Tibial nerve (tissue), 4 donors: Measurements from ENCODE around the gene AHNAK2. TPM values are rescaled to one million over a fixed set of nuclear protein-coding genes. Genes with fewer than 3 reads are reported as not detected.
"Not testable (repeated sequence)": the region's sequence is repeated elsewhere in the genome, so short reads cannot be mapped to it uniquely, and the experiment has no call there.

Source experiments
- DNase-seq, 2 donors: peaks; one replicate each; pipeline ENCODE4 v3.0.0-alpha.2; 2019; ENCODE audit warnings: low spot score in 2 of 2
- H3K27ac ChIP-seq, 4 donors: fragments of 200-600 bp; sonication (generic) in 3 of 4; one replicate each; pipeline ENCODE4 v1.5.1; 2017 to 2019; ENCODE audit warnings: mild to moderate bottlenecking in 1 of 4
- H3K27me3 ChIP-seq, 2 donors: fragments of 200-600 bp; sonication (generic) in 1 of 2; one replicate each; pipeline versions ENCODE4 v1.5.1 to v1.6.0; 2017 to 2019
- H3K36me3 ChIP-seq, 3 donors: fragments of 200-600 bp; sonication (generic); one replicate each; pipeline ENCODE4 v1.5.1; 2018 to 2019
- H3K4me1 ChIP-seq, 4 donors: fragments of 200-600 bp; sonication (generic) in 3 of 4; one replicate each; pipeline ENCODE4 v1.5.1; 2017 to 2019
- H3K4me3 ChIP-seq, 4 donors: fragments of 200-600 bp; sonication (generic) in 3 of 4; one replicate each; pipeline ENCODE4 v1.5.1; 2017 to 2019; ENCODE audit warnings: mild to moderate bottlenecking in 1 of 4, moderate library complexity in 1 of 4
- H3K9me3 ChIP-seq, 4 donors: fragments of 200-600 bp; sonication (generic) in 3 of 4; one replicate each; pipeline ENCODE4 v1.5.1; 2017 to 2019
- CTCF ChIP-seq, 5 experiments: fragments of 200-600 bp in 3 of 5; fragments of 450-650 bp in 2 of 5; sonication (generic) in 3 of 5; IDR thresholded peaks; one replicate each; pipeline ENCODE4 v1.5.1; 2016 to 2019; ENCODE audit warnings: antibody characterized with exemption in 5 of 5, mild to moderate bottlenecking in 3 of 5, moderate library complexity in 2 of 5
- EP300 ChIP-seq, 2 donors: sonication (generic); formaldehyde crosslinking; IDR thresholded peaks; one replicate each; pipeline ENCODE4 v1.6.1; 2017; ENCODE audit warnings: antibody characterized with exemption in 2 of 2, mild to moderate bottlenecking in 1 of 2
- POLR2A ChIP-seq, 2 donors: fragments of 450-650 bp; IDR thresholded peaks; one replicate each; pipeline ENCODE4 v1.6.1; 2017; ENCODE audit warnings: antibody characterized with exemption in 2 of 2, mild to moderate bottlenecking in 2 of 2, moderate library complexity in 2 of 2
- WGBS, 2 donors: methylation state at CpG; one replicate each; pipeline ENCODE4 v1.1.5; 2018; 5-methylcytosine and 5-hydroxymethylcytosine counted together
- total RNA-seq, 4 donors: library from RNA; depleted of rRNA; stranded (reverse); fragments of >200 nt; gene quantifications; one replicate each; pipeline ENCODE4 v1.1.0, GENCODE V29; 2016

The AHNAK2 gene
- total RNA-seq, 4 donors from 2014 or later, result 31.2 to 152 (median 118) TPM

GRCh38 chr14:104917116-104917515, 61.1 kb downstream of the AHNAK2 start:
- Histone ChIP-seq H3K36me3 (no peaks in the 10 kb centered on the region), H3K27ac (no peak overlapping the region), H3K4me3 (no peak overlapping the region), H3K4me1 (no peaks in the 10 kb centered on the region), H3K27me3 (no peaks in the 10 kb centered on the region), H3K9me3 (peaks cover 0 to 9% (median 1%) of the 10 kb centered on the region in 4 donors)
- 90 to 93% methylated on average over 9 of the region's 9 CpGs for WGBS, 2 donors
- no peak for TF ChIP-seq EP300 (IDR thresholded peaks at IDR 0.05)
- no peak for TF ChIP-seq CTCF (IDR thresholded peaks at IDR 0.05)
- no peak for TF ChIP-seq POLR2A (IDR thresholded peaks at IDR 0.05)
- no peak for DNase-seq

GRCh38 chr14:104913435-104913834, 64.7 kb downstream of the AHNAK2 start:
- Histone ChIP-seq H3K4me1 (no peaks in the 10 kb centered on the region), H3K27ac (no peak overlapping the region), H3K27me3 (no peaks in the 10 kb centered on the region), H3K9me3 (peaks cover 0 to 20% (median 2%) of the 10 kb centered on the region in 4 donors), H3K36me3 (no peaks in the 10 kb centered on the region), H3K4me3 (no peak overlapping the region)
- WGBS, 2 donors, result 79 to 83% methylated on average over 7 of the region's 7 CpGs
- TF ChIP-seq EP300 (IDR thresholded peaks at IDR 0.05) (no peak), CTCF (IDR thresholded peaks at IDR 0.05) (no peak)
- no peak for DNase-seq

- TF ChIP-seq POLR2A (IDR thresholded peaks at IDR 0.05) (no peak), CTCF (IDR thresholded peaks at IDR 0.05) (no peak), EP300 (IDR thresholded peaks at IDR 0.05) (no peak)
- WGBS, 2 donors, result 88 to 90% methylated on average over 3 of the region's 3 CpGs
Measured at GRCh38 chr14:104912053-104912452, 66.1 kb downstream of the AHNAK2 start.

GRCh38 chr14:104908303-104908702, 69.9 kb downstream of the AHNAK2 start:
- no peaks in the 10 kb centered on the region for H3K36me3 ChIP-seq
- no peak for TF ChIP-seq EP300 (IDR thresholded peaks at IDR 0.05)
- TF ChIP-seq CTCF (IDR thresholded peaks at IDR 0.05), result no peak
- TF ChIP-seq POLR2A (IDR thresholded peaks at IDR 0.05), result no peak
- no peaks in the 10 kb centered on the region for H3K4me1 ChIP-seq
- no peak overlapping the region for H3K27ac ChIP-seq
- WGBS, 2 donors, result 10 to 15% methylated on average over 1 of the region's 1 CpG
- H3K9me3 ChIP-seq, result peaks cover 0 to 25% (median 2%) of the 10 kb centered on the region in 4 donors
- H3K27me3 ChIP-seq, result no peaks in the 10 kb centered on the region
- no peak overlapping the region for H3K4me3 ChIP-seq
- no peak for DNase-seq

More at GRCh38 chr14:104912053-104912452, 66.1 kb downstream of the AHNAK2 start:
- Histone ChIP-seq H3K27me3 (no peaks in the 10 kb centered on the region), H3K36me3 (no peaks in the 10 kb centered on the region), H3K4me1 (no peaks in the 10 kb centered on the region), H3K9me3 (peaks cover 0 to 23% (median 2%) of the 10 kb centered on the region in 4 donors), H3K27ac (no peak overlapping the region), H3K4me3 (no peak overlapping the region)
- DNase-seq, result no peak

- 86 to 89% methylated on average over 18 to 26 of the region's 28 CpGs for WGBS, 2 donors
- H3K36me3 ChIP-seq, H3K27ac ChIP-seq, H3K4me3 ChIP-seq, DNase-seq, H3K9me3 ChIP-seq, H3K4me1 ChIP-seq, H3K27me3 ChIP-seq: not testable (repeated sequence)
Measured at GRCh38 chr14:104905579-104905933, 72.6 kb downstream of the AHNAK2 start.

GRCh38 chr14:104904650-104905578, 73.3 kb downstream of the AHNAK2 start:
- not testable (repeated sequence) for H3K4me3 ChIP-seq, H3K36me3 ChIP-seq, DNase-seq, H3K9me3 ChIP-seq, H3K27ac ChIP-seq, H3K27me3 ChIP-seq, H3K4me1 ChIP-seq
- 73 to 78% methylated on average over 38 of the region's 38 CpGs for WGBS, 2 donors
